GM21786 (cell line): ENCODE data around the gene GPR139.

Experiments
- ATAC-seq: cut with Tn5 transposase; IDR thresholded peaks from one replicate; pipeline ENCODE4 v1.9.1; 2021; ENCODE audit not compliant: unreplicated experiment

Gene GPR139

DNA sequence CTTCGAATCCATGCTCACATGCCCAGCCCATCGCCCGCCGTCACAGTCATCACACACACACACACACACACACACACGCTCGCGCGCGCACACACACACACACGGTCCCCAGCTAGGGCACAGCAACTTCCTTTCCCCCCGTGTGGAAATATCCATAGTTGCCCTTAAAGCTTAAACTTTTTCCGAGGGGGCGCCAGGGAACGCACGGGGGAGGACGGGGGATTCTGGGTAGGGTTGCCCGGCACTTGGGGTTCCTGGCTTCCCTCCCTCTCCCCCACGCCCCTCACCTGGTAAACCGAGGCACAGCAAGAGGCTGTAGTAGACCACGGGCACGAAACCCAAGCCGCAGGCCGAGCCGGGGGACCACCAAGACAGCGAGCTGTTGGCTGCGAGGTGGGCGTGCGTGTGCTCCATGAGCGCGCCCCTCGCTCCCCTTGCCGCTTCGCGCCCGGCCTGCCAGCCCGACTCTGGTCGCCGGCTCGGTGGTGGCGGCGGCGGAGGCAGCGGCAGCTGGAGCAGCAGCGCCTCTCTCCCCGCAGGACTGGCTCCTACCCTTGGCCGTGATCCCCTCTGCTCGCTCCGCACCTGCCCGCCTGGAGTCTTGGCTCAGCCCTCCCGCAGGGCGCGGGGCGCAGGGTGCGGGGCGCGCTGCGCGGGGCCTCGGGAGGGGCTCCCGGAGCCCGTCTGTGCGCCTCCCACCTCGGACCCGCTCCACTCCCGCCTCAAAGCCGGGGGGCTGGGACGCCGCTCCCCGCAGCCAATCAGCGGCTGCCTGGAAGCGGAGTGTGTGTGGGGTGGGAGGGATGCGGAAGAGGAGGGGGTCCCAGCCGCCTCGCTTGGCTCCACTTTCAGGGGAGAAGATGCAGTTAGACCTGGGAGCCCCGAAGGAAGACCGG, at the start of gene GPR139:
Gene GPR139, minus strand, starts transcription at position 688 of the 896 bp plus-strand sequence. Its CDS starts 274 bp downstream, at position 414.
- ATAC-seq, result no peak

DNA sequence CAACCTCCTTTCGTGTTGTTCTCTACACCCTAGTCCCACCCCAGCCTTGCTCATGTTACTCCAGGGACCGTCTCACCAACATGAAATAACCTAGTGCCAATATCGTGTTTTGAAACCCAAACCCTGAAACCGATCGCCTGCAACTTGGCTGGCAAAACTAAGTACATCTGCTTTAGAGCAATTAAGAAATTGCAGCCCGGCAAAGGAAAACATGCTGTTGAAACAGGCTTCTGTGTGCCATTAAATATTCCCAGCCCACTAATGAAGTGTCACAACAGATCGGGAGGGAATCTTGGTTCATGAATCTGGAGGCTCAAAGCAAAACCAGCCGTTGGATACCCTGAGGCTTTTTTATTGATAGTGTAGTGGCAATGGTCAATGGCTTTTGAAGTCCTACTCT, 48.3 kb upstream of the GPR139 start:
- no peak for ATAC-seq

DNA sequence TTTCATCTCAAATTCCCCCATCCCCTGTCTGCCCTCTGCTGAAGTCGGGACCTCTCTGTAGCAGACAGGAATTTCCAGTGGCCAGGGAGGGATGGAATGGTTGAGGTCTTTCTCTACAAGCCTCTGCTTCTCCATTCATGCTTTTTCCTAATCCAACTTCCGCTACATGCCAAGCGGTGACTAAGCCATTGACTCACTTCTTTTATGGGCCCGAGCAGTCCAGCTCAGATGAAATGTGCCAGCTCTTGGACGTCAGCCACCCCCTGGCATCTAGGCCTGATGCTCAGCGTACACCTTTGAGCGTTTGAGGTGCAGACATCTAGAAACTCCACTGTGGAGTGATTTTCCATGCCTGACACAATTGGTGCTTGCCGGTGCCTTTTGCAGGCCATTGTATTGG, 40.7 kb upstream of the GPR139 start:
- no peak for ATAC-seq

DNA sequence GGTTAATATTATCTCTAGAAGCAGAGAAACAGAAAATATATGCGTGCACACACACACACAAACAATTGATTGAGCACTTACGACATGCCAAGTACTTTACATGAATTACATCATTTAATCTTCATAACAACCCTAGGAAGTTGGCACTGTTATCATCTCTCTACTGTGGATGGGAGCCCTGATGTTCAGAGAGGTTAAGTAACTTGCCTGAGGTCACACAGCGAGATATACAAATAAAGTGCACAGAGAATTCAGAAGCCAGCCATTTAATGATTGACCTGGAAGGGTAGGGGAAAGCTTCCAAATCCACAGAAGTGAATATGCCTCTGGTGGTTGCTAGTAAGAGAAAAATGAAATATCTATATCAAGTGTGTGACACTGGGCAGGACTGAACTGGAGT, 37.5 kb upstream of the GPR139 start:
- ATAC-seq, result no peak

DNA sequence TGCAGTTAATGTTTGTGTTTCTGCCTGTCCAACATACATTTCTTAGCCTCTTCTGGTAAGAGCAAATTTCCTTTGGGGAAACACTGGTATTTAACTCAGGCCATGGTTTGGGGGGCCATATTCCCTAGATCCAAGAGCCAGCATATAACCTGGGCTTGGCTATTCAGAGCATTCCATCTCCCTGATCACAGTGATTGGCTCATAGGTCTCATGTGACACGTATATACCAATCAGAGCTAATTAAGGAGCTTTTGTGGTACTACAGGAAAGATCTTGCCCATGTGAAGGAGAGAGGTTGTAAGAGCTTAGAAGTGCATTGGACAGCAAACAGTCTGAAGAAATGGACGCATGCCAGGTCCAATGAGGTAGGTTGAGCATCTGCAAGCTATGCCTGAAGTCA, 33.4 kb upstream of the GPR139 start:
- no peak for ATAC-seq

DNA sequence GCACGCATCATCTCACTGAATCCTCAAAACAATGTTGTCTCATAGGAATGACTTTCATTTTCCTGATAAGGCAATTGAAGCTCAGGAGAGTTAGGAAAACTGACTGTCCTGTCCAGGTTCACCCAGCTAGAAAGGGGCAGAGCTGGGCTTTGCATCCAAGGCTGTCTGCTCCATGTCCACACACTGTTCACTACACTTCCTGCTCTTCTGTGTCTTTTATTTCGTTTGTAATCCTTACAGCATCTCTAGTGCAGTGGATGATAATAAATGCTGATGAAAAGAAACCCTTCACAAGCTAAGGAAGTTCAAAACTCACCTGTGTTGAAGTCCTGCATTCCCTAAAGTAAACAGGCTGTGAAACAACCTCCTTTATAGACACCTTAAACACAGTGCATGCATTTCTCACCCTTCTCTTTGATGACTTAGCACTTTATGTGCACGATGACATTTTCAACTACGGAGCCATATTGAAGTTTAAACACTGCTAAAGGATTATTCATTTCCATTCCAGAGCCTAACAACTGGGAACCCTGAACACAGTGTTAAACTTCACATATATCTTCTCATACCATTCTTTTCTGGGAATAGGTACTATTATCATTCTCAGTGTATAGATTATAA, 31.0 kb upstream of the GPR139 start:
- ATAC-seq, result no peak

- ATAC-seq, result no peak
These were observed 28.8 kb upstream of the GPR139 start for GRCh38 chr16:20102521-20102920.

GRCh38 chr16:20102021-20102420, 28.3 kb upstream of the GPR139 start:
- ATAC-seq, result no peak

GRCh38 chr16:20099375-20099774, 25.7 kb upstream of the GPR139 start:
- ATAC-seq, result no peak

- ATAC-seq, result no peak
These were observed 20.5 kb upstream of the GPR139 start for GRCh38 chr16:20094157-20094556.

DNA sequence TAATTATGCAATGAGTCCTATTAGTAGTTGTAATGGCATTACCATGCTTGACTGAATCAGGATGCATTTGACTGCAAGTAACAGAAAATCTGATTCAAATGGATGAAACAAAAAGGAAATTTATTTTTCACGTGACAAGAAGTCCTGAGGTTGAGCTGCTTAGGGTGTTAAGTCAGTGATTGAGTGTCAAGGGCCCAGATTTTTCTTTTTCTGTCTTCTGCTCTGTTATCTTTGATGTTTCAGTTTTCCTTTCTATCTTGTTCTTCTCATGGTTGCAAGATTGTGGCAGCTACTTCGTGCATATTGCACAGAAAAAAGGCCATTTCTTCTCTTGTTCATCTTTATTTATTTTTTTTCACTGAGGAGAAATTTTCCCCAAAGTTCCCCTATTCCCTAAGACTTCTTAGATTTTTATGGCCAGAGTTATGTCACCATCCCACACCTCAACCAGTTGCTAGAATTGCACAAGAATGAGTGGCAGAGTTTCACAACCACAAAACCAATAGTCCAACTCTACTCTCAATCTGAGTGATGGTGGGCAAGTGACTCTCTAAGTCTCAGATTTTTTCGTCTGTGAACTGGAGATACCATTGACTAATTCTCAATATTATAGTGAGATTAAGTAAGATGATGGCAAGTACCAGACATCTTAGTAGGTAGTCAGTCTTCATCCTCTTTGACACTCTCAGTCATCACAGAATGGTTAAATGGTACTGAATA, 15.7 kb upstream of the GPR139 start:
- no peak for ATAC-seq

DNA sequence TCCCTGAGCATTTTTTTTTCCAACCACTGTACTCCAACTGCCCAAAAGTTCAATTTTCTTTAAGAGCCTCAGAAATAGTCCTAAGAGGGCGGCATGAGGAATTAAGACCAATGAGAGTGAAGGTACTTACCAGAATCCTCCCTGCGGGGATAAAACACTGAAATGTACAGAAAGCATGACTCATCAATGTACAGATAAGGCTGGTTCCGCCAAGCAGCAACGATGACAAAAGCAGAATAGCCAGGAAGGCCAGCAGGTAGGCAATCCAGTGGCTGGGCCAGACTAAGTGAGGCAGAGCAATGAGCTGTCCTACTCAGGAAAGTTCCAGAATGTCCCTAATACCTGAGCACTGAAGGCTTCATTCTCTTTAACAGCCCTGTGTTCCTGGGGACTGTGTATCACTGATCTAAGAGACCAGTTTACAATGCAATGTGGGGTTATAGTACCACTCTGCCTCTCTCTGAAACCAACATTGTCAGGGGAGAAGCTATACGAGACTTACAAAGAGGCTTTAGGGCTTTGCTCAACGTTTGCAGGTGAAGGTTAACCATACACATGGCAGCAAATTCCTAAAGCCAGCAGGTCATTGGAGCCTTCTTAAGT, 11.0 kb upstream of the GPR139 start:
- no peak for ATAC-seq

DNA sequence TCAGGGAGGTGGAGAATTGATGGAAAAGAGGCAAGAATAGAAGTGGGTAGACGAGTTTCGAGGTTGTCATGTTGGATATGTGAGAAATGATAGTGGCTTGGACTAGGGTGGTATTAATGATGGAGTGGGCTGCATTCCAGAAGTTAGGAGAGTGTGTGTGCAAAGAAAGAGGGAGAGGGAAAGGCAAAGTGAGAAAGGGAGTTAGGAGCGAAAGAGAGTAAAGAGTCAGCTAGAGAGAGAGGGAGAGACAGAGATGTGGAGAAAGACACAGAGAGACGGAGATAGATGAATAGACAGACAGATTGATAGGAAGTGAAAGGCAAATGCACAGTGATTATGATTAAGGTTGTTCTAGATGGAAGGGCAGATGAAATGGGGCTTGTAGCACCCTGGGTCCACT, 5.4 kb upstream of the GPR139 start:
- no peak for ATAC-seq

- no peak for ATAC-seq
These were observed 1.6 kb upstream of the GPR139 start for GRCh38 chr16:20075243-20075642.

- ATAC-seq, result no peak
These were observed 655 bp upstream of the GPR139 start for GRCh38 chr16:20074099-20074991.

- ATAC-seq, result no peak
These were observed 852 bp downstream of the GPR139 start for GRCh38 chr16:20072874-20073202.

DNA sequence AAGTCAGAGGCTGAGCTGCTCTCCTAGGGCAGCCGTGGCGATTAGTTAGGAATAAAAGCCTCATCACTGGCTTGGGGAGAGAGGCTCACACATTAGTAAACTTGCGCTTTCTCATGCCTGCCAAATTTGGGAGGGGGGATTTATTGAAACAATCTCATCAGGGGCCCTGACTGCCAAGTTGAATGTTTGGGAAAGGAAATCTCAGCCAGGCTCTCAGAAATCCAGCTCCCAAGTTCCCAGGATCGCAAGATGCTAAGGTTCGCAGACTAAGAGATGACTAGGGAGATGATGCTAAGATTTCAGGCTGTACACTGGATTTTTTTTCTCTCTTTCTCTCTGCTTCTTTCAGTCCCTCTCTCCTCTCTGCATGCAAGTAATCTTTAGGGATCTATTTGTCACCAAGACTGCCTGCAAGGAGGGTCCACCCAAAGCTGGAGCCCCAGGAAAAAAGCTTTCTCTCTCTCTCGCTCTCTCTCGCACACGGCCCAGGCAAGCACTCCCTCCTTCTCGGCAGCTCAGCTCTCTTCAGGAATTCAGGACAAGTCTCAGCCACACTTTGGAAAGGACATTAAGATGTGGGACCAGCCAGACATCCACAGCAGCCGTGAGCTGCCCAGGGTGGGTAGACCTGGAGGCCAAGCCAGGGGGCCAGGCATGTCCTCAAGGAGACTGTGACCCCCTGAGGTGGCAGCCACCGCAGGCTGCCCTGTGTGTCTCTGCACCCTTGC, 1.4 kb downstream of the GPR139 start:
- ATAC-seq, result no peak

GRCh38 chr16:20064931-20065330, 8.8 kb downstream of the GPR139 start:
- no peak for ATAC-seq

DNA sequence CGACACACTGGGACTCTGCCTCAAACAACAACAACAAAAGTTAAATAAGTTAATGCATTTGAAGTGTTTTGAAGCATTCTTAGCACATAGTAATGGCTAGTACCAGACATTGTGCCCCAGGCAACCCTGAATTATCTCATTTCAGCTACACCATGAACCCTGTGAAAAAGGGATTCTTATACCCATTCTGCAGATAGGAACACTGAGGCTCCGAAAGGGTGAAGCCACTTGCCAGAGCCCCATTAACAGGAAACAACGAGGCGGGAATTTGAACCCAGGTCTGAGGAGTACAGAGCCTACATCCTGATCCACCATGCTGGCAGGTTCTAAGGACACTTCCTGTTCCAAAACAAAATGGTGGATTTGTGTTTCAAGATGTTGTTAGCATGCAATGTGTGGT, 9.2 kb downstream of the GPR139 start:
- no peak for ATAC-seq

DNA sequence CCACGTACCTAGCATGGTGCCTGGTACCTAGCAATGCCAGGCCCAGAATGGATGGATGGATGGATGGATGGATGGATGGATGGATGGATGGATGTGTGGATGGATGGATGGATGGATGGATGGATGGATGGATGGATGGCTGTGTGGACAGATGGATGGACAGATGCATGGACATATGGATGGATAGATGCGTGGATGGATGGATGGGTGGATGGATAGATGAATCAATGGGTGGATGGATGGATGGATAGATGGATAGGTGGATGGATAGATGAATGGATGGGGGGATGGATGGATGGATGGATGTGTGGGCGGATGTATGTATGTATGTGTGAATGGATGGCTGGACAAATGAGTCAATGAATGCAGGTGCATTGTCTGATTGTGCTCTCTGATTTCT, 12.6 kb downstream of the GPR139 start:
- no peak for ATAC-seq
